GM18867 (cell line): ENCODE measurements around the gene DBNL.

Experiments
- ATAC-seq: cut with Tn5 transposase; IDR thresholded peaks from one replicate; pipeline ENCODE4 v1.9.1; 2021; ENCODE audit warnings: mild to moderate bottlenecking, moderate library complexity; ENCODE audit not compliant: unreplicated experiment

Gene DBNL

DNA sequence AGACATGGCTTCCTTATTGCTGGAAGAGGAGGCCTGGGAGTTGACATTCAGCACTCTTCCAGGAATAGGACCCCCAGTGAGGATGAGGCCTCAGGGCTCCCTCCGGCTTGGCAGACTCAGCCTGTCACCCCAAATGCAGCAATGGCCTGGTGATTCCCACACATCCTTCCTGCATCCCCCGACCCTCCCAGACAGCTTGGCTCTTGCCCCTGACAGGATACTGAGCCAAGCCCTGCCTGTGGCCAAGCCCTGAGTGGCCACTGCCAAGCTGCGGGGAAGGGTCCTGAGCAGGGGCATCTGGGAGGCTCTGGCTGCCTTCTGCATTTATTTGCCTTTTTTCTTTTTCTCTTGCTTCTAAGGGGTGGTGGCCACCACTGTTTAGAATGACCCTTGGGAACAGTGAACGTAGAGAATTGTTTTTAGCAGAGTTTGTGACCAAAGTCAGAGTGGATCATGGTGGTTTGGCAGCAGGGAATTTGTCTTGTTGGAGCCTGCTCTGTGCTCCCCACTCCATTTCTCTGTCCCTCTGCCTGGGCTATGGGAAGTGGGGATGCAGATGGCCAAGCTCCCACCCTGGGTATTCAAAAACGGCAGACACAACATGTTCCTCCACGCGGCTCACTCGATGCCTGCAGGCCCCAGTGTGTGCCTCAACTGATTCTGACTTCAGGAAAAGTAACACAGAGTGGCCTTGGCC lies 16.6 kb downstream of the DBNL start:
- ATAC-seq, result no peak

DNA sequence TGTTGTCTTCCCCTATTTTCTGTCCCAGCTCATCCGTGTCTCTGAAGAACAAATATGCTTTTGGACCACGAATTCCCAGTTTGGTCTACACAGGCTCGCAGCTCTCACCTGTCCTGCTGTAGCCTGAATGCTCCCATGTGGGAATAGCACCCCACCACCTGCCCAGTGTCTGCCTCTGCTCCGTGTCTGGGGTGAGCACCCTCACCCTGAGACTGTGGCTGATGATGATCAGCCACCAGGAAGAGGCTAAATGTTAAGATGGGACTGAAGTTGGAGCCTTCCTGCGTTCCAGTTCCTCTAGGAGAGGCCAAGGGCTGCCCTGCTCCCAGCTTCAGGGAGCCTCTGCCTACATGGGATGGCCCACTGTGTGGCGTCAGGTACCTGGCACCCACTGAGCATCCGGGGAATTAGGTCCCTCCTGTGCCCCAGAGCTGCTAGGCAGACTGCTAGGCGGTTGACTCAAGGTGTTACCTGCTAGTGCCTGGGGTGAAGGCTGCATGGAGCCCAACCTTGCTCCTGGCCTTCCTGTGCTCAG lies 17.2 kb downstream of the DBNL start:
- ATAC-seq, result no peak

DNA sequence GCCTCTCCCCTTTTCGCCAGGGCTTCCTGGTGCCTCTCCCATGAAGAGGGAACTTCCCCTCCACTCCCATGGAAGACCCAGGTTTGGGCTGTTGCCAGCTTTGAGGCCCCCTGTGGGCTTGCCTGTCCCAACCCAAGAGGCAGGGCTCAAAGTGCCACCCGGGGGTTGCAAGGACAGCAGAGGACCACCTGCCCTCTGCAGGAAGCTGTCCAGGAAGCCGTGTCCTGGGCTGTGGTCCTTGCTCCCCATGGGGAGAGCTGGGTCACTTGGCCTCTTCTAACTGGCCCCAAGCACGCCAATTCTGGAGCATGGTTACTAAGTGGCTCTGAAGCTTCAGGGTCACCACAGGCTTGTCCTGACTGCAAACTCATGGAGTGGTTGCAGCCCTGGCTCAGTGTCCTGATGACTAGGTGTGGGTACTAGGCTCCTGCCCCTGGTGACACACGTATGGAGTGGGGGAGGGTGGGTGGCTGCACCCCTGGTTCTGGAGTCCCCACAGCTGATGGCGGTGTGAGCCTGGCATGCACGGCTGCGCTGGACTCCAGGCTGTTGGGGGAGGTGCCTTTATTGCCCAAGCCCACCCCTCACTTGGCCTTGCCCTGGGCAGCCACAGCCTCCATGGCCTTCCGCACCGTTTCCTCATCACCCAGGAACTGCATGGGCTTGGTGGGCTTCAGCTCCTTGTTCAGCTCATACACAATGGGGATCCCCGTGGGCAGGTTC lies 17.8 kb downstream of the DBNL start:
- ATAC-seq, result no peak

DNA sequence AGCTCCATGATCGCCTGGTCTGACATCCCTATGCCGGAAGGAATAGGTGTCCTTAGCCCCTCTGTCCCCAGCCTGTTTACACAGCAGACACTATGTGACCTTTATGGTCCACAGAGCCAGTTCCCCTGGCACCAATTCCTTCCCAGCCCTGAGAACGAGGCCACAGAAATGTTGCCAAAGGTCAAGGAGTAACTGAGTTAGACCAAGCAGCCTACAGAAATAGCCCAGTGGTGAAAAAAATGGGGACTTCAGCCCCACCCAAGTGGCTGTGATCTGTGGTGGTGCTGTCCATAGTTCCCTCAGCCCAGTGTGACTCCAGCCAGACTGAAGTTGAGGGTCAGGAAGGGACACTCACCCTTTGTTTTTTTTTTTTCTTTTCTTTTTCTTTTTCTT lies 18.4 kb downstream of the DBNL start:
- no peak for ATAC-seq

DNA sequence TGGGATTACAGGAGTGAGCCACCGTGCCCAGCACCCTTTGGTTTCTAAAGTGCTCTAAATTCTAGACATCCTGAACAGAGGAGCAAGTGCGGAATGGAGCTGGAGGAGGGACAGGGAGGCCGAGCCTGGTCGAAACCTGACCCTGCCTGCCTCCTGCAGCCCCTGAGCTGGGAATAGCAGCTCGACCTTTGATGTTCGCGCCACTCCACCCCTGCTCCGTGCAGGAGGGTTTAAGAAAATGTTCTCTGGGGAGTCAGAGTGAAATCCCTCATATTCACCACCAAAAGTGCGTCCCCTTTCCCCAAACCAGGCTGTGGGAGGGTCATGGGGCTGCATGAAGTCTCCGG lies 19.0 kb downstream of the DBNL start:
- ATAC-seq, result no peak

DNA sequence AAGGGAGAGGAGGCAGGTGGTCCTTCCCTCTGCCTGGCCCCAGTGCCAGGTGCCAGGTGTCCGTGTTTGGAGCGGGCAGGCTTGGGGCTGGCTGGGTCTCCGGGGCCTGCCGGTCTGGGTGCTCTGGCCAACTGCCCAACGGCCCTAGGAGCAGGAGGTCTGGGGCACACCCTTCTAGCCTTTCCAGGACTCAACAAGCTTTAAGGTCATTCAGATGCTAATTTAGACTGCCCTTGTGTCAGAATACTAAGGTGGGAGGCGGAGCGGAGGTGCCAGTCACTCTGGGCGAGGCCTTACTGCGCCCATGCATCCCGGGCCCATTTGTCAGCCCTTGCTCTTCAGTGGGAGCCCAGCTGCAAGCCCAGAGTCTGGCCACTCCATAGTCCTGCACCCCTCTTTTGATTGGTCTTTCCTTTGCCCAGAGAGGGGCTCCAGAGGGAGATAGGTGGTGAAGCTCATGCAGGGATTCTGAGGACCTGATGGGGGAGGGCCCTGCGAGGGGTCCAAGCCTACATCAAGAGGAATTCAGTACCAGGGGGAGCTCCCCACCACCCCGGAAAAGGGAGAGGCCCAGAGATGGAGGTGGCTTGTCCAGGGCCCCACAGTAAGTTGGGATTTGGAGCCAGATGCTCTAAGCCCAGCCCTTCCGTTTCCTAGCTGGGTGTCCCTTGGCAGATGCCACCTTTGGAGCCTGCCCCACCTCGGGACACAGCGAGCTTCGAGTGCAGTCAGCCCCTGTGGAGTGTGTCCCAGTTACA lies 19.6 kb downstream of the DBNL start:
- no peak for ATAC-seq

DNA sequence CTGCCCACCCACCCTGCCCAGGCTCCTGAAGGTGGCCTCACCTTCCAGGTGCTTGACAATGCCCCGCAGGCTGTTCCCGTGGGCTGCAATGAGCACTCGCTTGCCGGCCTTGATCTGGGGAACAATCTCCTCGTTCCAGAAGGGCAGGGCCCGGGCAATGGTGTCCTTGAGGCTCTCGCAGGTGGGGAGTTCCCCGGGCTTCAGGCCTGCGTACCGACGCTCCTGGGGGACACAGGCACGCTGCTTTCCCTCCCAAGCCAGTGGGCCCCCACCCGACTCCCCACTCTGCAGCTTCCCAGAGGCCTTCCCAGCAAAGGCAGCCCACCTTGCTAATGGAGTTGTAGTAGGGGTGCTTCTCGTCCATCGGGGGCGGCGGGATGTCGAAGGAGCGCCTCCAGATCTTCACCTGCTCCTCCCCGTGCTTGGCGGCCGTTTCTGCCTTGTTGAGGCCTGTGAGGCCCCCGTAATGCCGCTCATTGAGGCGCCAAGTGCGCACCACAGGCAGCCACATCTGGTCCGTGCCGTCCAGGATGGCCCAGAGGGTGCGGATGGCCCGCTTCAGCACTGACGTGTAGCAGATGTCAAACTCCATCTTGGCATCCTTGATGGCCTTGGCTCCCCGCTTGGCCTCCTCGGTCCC lies 20.4 kb downstream of the DBNL start:
- ATAC-seq, result no peak

DNA sequence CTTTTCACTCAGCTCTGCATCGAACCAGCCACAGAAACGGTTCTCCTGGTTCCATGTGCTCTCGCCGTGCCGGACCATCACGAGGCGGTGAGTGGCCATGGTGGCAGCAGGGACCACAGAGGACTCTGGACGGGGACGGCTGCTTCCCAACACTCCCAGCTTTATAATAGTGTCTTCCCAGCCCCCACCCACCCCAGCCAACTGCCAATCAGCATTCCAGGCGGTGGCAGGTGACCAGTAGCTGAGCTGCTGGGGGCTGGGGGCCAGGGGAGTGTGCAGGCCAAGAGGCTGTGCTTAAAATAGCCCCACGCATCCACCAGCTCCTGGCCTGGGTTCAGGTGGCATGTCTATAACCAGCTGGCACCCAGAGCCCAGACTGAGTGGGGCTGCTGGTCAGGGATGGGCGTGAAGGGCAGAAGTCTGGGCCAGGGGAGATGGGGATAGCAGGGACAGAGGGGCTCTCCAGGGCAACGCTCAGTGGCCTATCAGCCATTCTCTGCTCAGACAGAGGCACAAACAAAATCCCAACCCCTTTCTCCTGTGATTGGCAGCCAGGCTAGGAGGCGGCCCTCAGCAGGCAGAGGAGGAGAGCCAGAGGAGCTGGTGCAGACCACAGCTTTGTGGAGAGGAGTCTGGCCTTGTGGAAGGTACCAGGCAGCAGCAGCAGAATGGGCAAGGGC lies 21.1 kb downstream of the DBNL start, which contains the start of gene PGAM2:
TSS of gene PGAM2 (minus strand) at position 137 of the 680 bp plus-strand sequence. CDS start at position 99, 38 bp downstream.
- ATAC-seq, result no peak

DNA sequence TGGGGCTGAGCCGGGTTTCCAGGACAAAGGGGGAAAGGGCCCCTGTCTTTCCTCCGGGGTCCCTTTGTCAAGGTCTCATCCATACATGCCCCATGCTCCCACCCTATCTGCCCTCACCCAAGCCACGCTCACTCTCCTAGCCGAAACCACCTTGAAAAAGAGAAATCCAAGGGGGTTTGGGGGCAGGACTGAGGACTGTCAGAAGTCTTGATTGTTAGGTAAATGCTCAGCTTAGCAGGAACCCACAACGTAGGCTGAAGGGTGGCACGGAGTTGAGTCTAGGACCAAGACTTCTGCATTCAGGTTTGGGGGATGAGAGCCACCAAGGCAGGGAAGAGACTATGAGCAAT lies 21.6 kb downstream of the DBNL start:
- ATAC-seq, result no peak

DNA sequence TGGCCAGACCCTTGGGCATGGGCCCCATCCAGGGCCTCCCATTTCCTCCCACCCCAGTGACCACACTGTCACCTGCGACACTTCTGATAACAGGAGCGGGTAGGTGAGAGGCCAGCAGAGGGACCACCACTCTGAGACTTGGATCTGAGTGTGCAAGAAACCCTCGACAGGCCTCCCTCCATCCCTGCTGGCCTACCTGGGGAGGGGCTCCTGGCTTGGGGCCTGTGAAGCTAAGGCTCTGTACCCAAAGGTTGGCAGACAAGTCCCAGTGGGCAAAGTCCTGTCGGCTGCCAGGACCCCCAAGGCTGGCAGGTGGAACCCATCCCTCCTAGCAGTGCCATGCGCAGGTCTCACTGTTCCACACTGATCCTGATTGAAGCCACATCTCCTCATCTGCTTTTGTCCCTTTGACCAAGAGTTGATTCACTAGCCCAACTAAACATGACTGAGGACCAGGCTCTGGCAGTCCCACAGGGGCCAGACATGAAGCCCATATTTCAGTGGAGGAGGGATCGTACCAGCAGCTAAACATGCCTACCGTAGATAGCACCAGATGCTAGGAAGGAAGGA lies 22.1 kb downstream of the DBNL start:
- ATAC-seq, result no peak

DNA sequence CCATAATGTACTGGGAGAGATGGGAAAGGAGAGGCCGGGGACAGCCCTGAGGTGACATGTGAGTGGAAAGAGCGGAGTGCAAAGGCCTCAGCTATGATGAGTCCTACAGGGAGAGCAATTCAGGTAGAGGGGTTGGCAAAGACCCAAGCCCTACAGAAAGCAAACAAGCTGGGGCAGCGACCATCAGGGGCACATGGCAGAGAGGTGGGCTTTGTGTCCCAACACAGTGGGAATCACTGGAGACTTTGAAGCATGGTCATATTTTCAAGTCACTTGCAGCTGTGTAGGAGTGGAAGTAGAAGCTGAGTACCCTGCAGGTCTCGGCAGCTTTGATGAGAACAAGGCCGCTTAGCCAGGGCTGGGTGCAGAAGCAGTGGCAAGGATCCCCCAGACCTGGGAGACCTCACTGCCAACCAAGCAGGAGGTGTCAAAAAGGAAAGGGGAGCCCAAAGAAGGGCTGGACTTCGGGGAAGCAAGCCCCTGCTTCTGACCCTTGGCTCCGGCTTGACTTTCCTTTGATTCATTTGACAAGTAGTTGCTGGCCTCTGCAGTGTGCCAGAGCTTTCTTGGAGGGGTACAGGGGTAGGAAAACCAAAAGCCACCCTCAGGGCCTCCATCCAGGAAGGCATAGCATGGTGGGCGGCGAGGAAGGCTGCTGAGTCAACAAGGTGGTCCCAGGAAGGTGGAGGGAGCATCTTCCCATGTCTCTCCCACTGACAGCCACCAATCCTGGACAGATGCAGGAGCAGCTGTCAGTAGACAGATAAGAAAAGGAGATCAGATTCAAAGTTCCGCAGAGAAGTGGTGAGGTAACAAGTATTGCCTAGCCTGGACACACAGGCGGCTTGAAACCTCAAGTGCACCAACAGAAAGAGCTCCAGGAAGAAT lies 22.8 kb downstream of the DBNL start:
- ATAC-seq, result no peak

DNA sequence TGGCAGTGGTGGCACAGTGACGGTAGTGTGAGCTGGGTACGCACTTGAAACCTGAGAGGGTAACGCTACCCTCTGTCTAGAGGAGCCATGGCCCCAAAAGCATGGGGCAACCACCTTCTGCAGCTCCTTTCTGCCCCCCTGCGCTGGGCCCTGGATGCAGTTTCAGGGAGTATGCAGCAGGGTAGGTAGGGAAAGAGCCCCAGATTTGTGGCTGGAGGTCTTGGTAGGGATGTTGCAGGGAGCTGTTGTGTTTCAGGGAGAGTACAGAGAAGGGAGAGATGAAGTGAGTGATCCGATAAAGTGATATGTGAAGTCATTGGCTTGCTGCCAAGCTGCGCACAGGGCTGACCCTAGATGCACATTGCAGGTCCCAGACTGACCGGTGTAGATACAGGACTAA lies 23.6 kb downstream of the DBNL start:
- ATAC-seq, result no peak

DNA sequence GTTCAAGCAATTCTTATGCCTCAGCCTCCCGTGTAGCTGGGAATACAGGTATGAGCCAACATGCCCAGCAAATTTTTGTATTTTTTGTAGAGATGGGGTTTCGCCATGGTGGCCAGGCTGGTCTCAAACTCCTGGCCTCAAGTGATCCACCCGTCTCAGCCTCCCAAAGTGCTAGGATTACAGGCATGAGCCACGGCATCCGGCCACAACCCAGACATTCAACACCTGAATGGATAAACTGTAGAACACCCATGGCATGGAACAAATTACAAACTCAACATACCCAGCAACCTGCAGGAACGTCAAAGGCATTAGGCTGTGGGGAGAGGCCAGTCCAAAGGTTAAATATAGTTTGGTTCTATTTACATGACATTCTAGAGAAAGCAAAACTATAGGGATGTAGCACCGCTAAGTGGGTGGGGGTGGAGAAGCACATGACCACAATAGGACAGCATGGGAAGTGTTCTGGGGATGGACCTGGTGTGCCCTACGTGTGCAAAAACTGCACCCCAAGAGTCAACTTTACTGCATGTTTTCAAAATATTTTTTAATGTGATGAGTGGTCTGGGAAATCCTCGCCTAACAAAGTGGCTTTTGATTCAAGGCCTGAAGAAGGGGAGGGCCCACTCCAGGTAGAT lies 27.3 kb downstream of the DBNL start:
- ATAC-seq, result no peak

DNA sequence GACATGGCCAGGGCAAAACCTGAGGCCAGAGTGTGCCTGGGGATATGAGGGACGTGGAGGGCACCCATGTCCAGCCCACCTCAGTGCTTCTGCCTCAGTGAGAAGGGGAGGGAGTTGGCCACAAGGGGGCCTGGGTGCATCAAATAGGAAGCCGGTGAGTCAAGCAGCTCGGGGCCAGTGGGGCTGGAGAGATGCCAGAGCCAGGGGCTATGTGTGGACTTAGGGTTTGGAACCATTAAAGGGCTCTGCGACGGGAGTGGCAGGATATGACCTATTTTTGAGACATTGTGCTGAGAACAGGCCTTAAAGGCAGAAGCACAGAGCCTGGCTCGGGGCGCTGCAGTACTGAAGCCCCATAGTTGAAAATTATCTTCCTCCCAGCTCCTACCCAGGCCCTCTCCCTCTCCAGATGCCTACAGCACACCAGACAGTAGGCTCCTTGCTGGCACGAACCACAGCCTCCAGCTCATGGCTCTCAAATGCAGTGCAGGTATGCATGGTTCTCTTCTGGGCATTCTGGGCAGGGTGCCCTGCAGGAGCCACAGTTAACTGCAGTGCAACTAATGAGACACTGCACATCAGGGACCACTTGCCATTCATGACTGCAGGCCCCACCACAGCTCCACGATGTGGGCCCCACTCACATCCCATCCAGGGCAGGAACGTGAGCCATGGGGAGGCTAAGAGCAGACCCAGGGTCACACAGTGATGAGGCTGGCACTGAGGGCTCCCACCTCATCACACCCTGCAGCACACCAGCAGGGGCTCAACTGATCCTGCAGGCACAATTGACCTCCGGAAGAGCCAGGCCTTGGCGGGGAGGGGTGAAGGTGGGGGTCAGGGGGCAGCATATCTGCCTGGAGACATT lies 28.1 kb downstream of the DBNL start:
- ATAC-seq, result no peak

DNA sequence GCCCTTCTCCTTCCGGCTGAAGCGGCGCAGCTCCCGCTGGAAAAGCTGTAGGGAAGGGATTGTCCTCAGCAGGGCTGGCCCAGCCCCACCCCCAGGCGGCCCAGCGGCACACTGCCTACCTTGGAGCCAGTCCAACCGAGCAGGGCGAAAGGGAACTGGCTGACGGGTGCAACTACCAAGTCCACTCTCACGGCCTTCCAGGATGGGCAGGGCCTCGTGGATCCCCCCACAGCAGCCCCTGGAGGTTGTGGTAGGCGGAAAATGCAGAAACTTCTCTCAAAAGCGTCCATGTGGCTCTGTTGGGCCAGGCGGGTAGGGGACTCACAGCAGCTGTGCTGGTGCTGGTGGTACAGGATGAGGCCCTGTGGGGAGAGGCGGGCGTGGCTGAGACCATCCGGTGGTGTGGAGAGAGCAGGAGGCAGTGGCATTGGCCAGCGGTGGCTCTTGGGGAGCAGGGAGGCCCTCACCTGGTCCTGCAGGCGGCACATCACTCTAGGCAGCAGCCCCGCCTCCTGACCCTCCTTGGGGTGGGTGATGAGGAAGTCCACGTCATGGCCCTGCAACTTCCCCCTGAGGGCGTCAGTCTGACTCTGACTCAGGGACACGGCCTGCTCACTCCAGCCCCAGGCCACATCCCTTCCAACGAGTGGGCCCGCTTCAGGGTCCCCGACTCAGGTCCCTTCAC lies 29.3 kb downstream of the DBNL start:
- peak; percentile 72 for ATAC-seq

DNA sequence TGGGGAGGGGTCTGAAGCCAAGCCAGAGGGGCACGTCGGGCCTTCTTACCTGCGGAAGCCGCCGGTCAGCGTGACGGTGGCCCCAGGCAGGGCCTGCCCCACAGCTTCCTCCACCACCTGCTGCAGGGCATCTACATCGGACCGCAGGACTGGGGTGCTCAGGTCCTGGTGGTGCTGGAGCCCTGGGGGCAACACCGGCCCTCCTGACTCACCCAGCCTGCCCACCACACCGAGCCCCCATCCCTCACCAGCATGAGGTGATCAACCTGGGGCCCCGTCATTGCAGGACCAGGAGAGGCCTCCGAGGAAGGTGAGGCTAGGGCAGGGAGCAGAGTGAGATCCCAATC lies 29.8 kb downstream of the DBNL start:
- peak; percentile 3 for ATAC-seq

DNA sequence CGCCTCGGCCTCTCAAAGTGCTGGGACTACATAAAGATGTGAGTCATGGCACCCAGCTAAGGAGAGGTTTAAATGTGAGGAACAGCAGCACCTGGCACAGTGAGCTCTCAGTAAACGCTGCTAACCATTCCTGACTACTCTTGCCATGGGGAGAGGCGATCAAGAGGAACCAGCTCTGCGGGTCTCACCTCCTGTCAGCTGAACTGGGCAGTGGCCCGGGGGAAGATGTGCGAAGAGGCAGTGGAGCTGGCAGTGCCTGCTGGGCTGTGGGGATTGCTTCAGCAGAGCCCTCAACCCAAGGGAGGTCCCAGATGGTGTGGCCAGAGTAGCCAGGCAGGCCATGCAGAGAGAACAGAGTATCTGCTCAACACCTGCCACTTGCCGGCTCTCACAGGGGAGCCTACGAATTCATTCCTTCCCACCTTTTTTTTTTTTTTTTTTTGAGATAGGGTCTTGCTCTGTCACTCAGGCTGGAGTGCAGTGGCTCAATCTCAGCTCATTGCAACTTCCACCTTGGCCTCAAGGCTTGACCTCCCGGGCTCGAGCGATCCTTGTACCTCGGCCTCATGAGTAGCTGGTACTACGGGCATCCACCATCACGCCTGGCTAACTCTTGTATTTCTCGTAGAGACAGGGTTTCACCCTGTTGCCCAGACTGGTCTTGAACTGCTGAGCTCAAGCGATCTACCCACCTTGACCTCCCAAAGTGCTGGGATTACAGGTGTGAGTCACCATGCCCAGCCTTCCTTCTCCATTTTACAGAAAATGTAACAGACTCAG lies 31.0 kb downstream of the DBNL start:
- no peak for ATAC-seq
